GDM1 (cell line): Measurements from ENCODE around the gene ALK.

ENCODE experiments used
- DNase-seq: peaks from one replicate; lab custom pipeline; 2025; lab: John Stamatoyannopoulos, UW

ALK gene

GRCh38 chr2:29317801-29318485 is 603.4 kb downstream of the ALK start:
- no peak for DNase-seq

GRCh38 chr2:29317077-29317517 is 604.3 kb downstream of the ALK start:
- DNase-seq, result no peak

- DNase-seq, result peak; percentile 89
Observed at GRCh38 chr2:29314816-29315571, 606.4 kb downstream of the ALK start.

GRCh38 chr2:29311458-29311857 is 609.9 kb downstream of the ALK start:
- DNase-seq, result no peak

- DNase-seq, result no peak
Observed at GRCh38 chr2:29310650-29311348, 610.6 kb downstream of the ALK start.

- peak; percentile 54 for DNase-seq
Observed at GRCh38 chr2:29309090-29310029, 612.0 kb downstream of the ALK start.

GRCh38 chr2:29308366-29308765 is 613.0 kb downstream of the ALK start:
- DNase-seq, result no peak

- no peak for DNase-seq
Observed at GRCh38 chr2:29307519-29307918, 613.9 kb downstream of the ALK start.

- no peak for DNase-seq
Observed at GRCh38 chr2:29305762-29306161, 615.6 kb downstream of the ALK start.

GRCh38 chr2:29304399-29305060 is 616.9 kb downstream of the ALK start:
- no peak for DNase-seq

GRCh38 chr2:29296585-29296984 is 624.8 kb downstream of the ALK start:
- DNase-seq, result no peak

GRCh38 chr2:29295845-29296244 is 625.5 kb downstream of the ALK start:
- DNase-seq, result peak; percentile 51

- no peak for DNase-seq
Observed at GRCh38 chr2:29293830-29294438, 627.5 kb downstream of the ALK start.

- no peak for DNase-seq
Observed at GRCh38 chr2:29290293-29291047, 630.9 kb downstream of the ALK start.

GRCh38 chr2:29284671-29285070 is 636.7 kb downstream of the ALK start:
- DNase-seq, result no peak

GRCh38 chr2:29281916-29282247 is 639.5 kb downstream of the ALK start:
- no peak for DNase-seq

- no peak for DNase-seq
Observed at GRCh38 chr2:29281086-29281915, 640.1 kb downstream of the ALK start.

- DNase-seq, result no peak
Observed at GRCh38 chr2:29278966-29279365, 642.4 kb downstream of the ALK start.

GRCh38 chr2:29276151-29276550 is 645.2 kb downstream of the ALK start:
- DNase-seq, result no peak
